Epithelial cell of esophagus (primary cell): ENCODE measurements around the gene CMPK2.
A peak's percentile ranks its signal among the peaks of the same experiment; 100 is the strongest.

Experiments
- DNase-seq: peaks from one replicate; pipeline ENCODE4 v3.0.0; 2010; ENCODE audit warnings: low read depth
- H3K4me3 ChIP-seq: 2 replicates; pipeline ENCODE4 v1.5.1; 2011; ENCODE audit warnings: mild to moderate bottlenecking, low read length, control low read depth
- TF ChIP-seq, protein P1 (sequence below): IDR thresholded peaks from 2 replicates; pipeline ENCODE4 v1.5.1; 2011; ENCODE audit warnings: low read depth, mild to moderate bottlenecking, low read length, control low read depth, inconsistent platforms; ENCODE audit not compliant: insufficient read depth; ENCODE audit errors: missing control alignments

CMPK2 gene, protein sequence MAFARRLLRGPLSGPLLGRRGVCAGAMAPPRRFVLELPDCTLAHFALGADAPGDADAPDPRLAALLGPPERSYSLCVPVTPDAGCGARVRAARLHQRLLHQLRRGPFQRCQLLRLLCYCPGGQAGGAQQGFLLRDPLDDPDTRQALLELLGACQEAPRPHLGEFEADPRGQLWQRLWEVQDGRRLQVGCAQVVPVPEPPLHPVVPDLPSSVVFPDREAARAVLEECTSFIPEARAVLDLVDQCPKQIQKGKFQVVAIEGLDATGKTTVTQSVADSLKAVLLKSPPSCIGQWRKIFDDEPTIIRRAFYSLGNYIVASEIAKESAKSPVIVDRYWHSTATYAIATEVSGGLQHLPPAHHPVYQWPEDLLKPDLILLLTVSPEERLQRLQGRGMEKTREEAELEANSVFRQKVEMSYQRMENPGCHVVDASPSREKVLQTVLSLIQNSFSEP

DNA sequence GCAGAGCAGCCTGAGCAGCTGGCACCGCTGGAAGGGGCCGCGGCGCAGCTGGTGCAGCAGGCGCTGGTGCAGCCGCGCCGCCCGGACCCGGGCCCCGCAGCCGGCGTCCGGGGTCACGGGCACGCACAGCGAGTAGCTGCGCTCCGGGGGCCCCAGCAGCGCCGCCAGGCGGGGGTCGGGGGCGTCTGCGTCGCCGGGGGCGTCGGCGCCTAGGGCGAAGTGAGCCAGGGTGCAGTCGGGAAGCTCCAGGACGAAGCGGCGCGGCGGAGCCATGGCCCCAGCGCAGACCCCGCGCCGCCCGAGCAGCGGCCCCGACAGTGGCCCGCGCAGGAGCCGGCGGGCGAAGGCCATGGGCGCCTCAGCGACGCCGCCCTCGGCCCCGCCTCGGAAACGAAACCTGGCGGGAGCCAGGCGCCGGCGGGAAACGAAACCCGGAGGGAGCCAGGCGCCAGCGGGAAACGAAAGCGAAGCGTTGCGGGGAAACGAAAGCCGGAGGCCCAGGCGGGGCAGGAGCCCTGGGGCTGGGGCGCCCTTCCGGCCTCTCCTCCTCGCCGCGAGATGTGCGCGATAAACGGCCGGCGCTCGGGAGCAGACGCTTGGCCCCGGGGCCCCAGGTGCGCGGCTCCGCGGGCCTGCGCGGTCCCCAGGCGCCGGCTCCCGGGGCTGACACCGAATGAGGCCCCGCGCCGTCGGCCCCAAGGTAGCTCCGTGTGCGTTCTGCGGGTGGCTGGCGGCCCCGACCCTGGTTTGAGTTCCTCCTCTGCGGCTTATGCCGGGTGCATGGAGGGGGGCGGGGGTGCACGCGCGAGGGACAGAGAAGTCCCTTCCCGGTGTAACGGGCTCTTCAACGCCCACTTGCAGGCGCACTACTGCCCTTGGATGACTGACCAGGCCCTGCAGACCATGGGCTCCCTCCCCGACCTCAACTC lies at the start of gene CMPK2:
TSS of gene CMPK2 (minus strand) at position 562 of the 929 bp plus-strand sequence. CDS start at position 351, 211 bp downstream.
- peak within 1 kb of the TSS; percentile 50 for H3K4me3 ChIP-seq
- peak; percentile 19 for DNase-seq
- TF ChIP-seq, protein P1, sequence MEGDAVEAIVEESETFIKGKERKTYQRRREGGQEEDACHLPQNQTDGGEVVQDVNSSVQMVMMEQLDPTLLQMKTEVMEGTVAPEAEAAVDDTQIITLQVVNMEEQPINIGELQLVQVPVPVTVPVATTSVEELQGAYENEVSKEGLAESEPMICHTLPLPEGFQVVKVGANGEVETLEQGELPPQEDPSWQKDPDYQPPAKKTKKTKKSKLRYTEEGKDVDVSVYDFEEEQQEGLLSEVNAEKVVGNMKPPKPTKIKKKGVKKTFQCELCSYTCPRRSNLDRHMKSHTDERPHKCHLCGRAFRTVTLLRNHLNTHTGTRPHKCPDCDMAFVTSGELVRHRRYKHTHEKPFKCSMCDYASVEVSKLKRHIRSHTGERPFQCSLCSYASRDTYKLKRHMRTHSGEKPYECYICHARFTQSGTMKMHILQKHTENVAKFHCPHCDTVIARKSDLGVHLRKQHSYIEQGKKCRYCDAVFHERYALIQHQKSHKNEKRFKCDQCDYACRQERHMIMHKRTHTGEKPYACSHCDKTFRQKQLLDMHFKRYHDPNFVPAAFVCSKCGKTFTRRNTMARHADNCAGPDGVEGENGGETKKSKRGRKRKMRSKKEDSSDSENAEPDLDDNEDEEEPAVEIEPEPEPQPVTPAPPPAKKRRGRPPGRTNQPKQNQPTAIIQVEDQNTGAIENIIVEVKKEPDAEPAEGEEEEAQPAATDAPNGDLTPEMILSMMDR = no peak

DNA sequence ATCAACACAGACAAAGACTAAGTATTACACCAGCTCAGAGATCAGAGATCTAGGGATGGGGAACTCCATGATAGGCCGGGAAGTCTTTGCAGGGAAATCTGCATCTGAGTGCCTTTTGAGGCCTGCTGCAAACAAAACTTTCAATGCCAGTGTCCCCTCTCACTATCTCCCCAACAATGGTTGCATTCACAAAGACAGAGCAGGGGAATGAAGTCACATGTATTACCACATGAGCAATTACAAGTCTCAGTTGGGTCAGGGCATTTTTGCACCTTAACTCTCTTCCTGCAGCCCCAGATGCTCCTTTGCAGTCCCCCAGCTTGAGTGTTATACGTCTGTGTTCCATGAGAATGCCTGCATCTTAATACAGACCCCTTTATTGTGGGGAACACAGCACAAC lies 49.7 kb upstream of the CMPK2 start:
- TF ChIP-seq, protein P1 = no peak
- H3K4me3 ChIP-seq = no peak overlapping the region
- no peak for DNase-seq

DNA sequence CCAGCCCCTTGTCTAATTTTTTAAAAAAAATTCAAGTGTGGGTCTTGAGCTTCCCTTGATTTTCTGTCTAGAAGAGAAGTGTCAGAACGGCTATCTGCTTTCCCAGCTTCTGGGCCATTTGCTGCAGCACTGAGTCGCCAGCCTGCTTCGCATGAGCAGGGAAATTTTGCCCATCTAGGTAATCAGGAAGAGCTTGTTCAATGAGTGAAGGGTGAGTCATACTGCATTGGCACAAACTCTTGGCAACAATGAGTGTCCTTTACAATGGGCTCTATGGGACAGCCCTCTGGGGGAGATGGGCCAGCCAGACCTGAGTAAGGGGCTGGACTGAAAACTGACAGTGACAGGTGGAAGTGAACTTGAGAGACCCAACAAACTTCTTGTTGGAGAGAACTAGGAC lies 49.1 kb upstream of the CMPK2 start:
- TF ChIP-seq, protein P1 = no peak
- no peak overlapping the region for H3K4me3 ChIP-seq
- peak; percentile 61 for DNase-seq

DNA sequence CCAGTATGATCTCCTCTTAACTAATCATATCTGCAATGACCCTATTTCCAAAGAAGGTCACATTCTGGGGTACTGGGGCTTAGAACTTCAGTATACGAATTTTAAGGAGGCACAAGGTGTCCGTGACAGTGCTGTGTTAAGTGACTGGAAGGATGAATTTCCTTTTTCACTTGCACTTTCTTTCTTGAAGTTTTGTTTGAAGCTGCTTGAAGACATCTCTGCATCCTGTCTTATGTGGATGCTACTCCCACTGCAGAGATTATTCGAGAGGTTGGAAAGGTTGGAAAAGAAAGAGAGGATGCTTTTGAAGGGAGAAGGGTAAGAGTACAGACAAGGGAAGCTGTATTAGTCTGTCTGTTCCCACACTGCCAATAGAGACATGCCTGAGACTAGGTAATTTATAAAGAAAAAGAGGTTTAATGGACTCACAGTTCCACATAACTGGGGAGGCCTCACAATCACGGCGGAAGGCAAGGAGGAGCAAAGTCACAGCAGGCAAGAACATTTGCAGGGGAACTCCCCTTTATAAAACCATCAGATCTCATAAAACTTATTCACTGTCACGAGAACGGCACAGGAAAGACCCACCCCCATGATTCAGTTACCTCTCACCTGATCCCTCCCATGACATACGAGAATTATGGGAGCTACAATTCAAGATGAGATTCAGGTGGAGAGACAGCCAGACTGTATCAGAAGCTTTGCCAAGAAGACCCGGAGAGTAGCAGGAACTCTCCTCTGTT lies 47.9 kb upstream of the CMPK2 start:
- no peak for DNase-seq
- H3K4me3 ChIP-seq = no peak overlapping the region
- TF ChIP-seq, protein P1 = no peak

DNA sequence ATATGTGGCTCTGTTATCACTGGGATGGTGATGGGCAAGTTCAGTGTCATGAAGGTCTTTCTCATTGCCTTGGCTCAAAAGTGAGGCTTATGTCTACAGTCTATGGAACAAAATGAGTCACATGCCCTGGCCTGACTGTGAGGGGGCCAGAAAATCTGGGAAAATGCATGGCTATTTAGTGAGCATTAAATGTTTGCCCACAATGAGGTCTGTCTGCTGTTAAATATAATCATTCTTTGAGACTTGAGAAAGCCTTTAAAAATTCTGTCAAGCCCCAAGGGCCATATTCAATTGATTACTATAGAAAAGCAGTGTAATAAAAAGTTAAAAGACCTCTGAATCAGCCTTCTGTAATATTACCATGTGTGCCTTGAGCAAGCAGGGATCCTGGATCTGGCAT lies 46.0 kb upstream of the CMPK2 start:
- no peak overlapping the region for H3K4me3 ChIP-seq
- TF ChIP-seq, protein P1 = no peak
- no peak for DNase-seq
